GM12864 (cell line): ENCODE results near the gene MRPS16.
A peak's percentile ranks its signal among the peaks of the same experiment; 100 is the strongest.

Experiments used
- DNase-seq: peaks from one replicate; pipeline ENCODE4 v3.0.0-alpha.2; 2011; ENCODE audit warnings: low read depth
- H3K4me3 ChIP-seq: 2 replicates; pipeline ENCODE4 v1.5.1; 2011; ENCODE audit warnings: mild to moderate bottlenecking, low read depth, low read length, control low read depth
- CTCF ChIP-seq: IDR thresholded peaks from 2 replicates; pipeline ENCODE4 v1.5.1; 2011; ENCODE audit warnings: low read depth, mild to moderate bottlenecking, moderate library complexity, low read length, control low read depth, inconsistent platforms; ENCODE audit errors: missing control alignments

MRPS16 gene

GRCh38 chr10:73248259-73248724, 4.2 kb downstream of the MRPS16 start:
- DNase-seq: no peak

GRCh38 chr10:73247509-73248258, 4.8 kb downstream of the MRPS16 start:
- peak overlapping the region; percentile 70 for H3K4me3 ChIP-seq
- no peak for TF ChIP-seq CTCF
- no peak for DNase-seq

More at GRCh38 chr10:73248259-73248724, 4.2 kb downstream of the MRPS16 start:
- no peak overlapping the region; the same call in 1 of the 2 replicates for H3K4me3 ChIP-seq
- TF ChIP-seq CTCF: no peak

- DNase-seq: peak; percentile 80
- no peak for TF ChIP-seq CTCF
- H3K4me3 ChIP-seq: peak within 1 kb of the TSS; percentile 70
These were observed 5.6 kb downstream of the MRPS16 start, which contains the start of gene DNAJC9 for GRCh38 chr10:73246646-73247508. TSS of gene DNAJC9 (minus strand) at chr10:73247255. CDS start at chr10:73247189, 66 bp downstream.

- no peak for TF ChIP-seq CTCF
- H3K4me3 ChIP-seq: peak overlapping the region; percentile 70
- no peak for DNase-seq
These were observed 6.2 kb downstream of the MRPS16 start for GRCh38 chr10:73246322-73246645.

GRCh38 chr10:73244866-73245477, 7.5 kb downstream of the MRPS16 start:
- no peak for DNase-seq
- no peak for TF ChIP-seq CTCF
- H3K4me3 ChIP-seq: peak overlapping the region; percentile 70

GRCh38 chr10:73239908-73240307, 12.5 kb downstream of the MRPS16 start:
- TF ChIP-seq CTCF: no peak
- H3K4me3 ChIP-seq: no peak overlapping the region
- no peak for DNase-seq
